WERI-Rb-1 (cell line): Measurements from ENCODE around the gene RASSF4.

ENCODE experiments used
- DNase-seq: peaks from one replicate; pipeline ENCODE4 v3.0.0-alpha.2; 2020
- H3K27ac ChIP-seq: fragments of 250-450 bp; sonication (Bioruptor Pico); 2 replicates; pipeline ENCODE4 v1.5.1; 2020; ENCODE audit warnings: mild to moderate bottlenecking, moderate library complexity
- H3K27me3 ChIP-seq: fragments of 250-450 bp; sonication (Bioruptor Pico); 2 replicates; pipeline ENCODE4 v1.5.1; 2021; ENCODE audit warnings: mild to moderate bottlenecking, low read depth, moderate library complexity; ENCODE audit not compliant: insufficient read depth, severe bottlenecking
- H3K36me3 ChIP-seq: fragments of 250-450 bp; sonication (Bioruptor Pico); 2 replicates; pipeline ENCODE4 v1.5.1; 2020; ENCODE audit warnings: mild to moderate bottlenecking, moderate library complexity
- H3K4me3 ChIP-seq: 2 replicates; pipeline ENCODE4 v1.5.1; 2011; ENCODE audit warnings: low read depth, mild to moderate bottlenecking, control low read depth, low read length
- H3K9me3 ChIP-seq: fragments of 250-450 bp; sonication (Bioruptor Pico); 2 replicates; pipeline ENCODE4 v1.5.1; 2021; ENCODE audit warnings: mild to moderate bottlenecking, moderate library complexity; ENCODE audit not compliant: severe bottlenecking
- CTCF ChIP-seq: IDR thresholded peaks from 2 replicates; pipeline ENCODE4 v1.5.1; 2011; ENCODE audit warnings: low read depth, mild to moderate bottlenecking, control low read depth, inconsistent platforms, low read length

Gene RASSF4

GRCh38 chr10:44960482-44961229, 1.1 kb downstream of the RASSF4 start:
- peaks cover 3% of the 10 kb centered on the region for H3K9me3 ChIP-seq
- no peaks in the 10 kb centered on the region; the same call in 1 of the 2 replicates for H3K36me3 ChIP-seq
- no peaks in the 10 kb centered on the region for H3K27me3 ChIP-seq
- no peak overlapping the region for H3K27ac ChIP-seq
- no peak for TF ChIP-seq CTCF
- DNase-seq, result no peak
- H3K4me3 ChIP-seq, result no peak overlapping the region

GRCh38 chr10:44961230-44961571, 1.6 kb downstream of the RASSF4 start:
- DNase-seq, result no peak
- H3K27me3 ChIP-seq, result no peaks in the 10 kb centered on the region
- H3K9me3 ChIP-seq, result peaks cover 3% of the 10 kb centered on the region
- no peak overlapping the region for H3K27ac ChIP-seq
- H3K36me3 ChIP-seq, result no peaks in the 10 kb centered on the region; the same call in 1 of the 2 replicates
- H3K4me3 ChIP-seq, result no peak overlapping the region
- TF ChIP-seq CTCF, result no peak

- Histone ChIP-seq H3K9me3 (no peaks in the 10 kb centered on the region), H3K27me3 (no peaks in the 10 kb centered on the region), H3K27ac (no peak overlapping the region), H3K4me3 (no peak overlapping the region), H3K36me3 (no peaks in the 10 kb centered on the region; the same call in 1 of the 2 replicates)
- DNase-seq, result no peak
- TF ChIP-seq CTCF, result no peak
Measured at GRCh38 chr10:44961931-44962750, 2.5 kb downstream of the RASSF4 start.

- H3K27ac ChIP-seq, result peak overlapping the region; percentile 88
- TF ChIP-seq CTCF, result peak; percentile 68
- H3K4me3 ChIP-seq, result no peak overlapping the region
- H3K27me3 ChIP-seq, result no peaks in the 10 kb centered on the region
- H3K36me3 ChIP-seq, result no peaks in the 10 kb centered on the region; the same call in 1 of the 2 replicates
- DNase-seq, result peak; percentile 65
- no peaks in the 10 kb centered on the region for H3K9me3 ChIP-seq
Measured at GRCh38 chr10:44962870-44963738, 3.5 kb downstream of the RASSF4 start.

GRCh38 chr10:44963772-44964633, 4.4 kb downstream of the RASSF4 start:
- H3K36me3 ChIP-seq, result no peaks in the 10 kb centered on the region; the same call in 1 of the 2 replicates
- H3K4me3 ChIP-seq, result no peak overlapping the region
- no peaks in the 10 kb centered on the region for H3K27me3 ChIP-seq
- peak overlapping the region; percentile 88 for H3K27ac ChIP-seq
- TF ChIP-seq CTCF, result no peak
- H3K9me3 ChIP-seq, result no peaks in the 10 kb centered on the region
- peak; percentile 90 for DNase-seq
